DND-41 (cell line): ENCODE data around the gene PLGLB1.
"Not testable (repeated sequence)": the region's sequence is repeated elsewhere in the genome, so short reads cannot be mapped to it uniquely, and the experiment has no call there.

ENCODE experiments used
- ATAC-seq: fragments of 200-7000 bp; cut with Tn5 transposase; 3 replicates; pipeline ENCODE4 v1.9.1; 2021; ENCODE audit warnings: low read depth; ENCODE audit not compliant: insufficient read depth
- DNase-seq: peaks from one replicate; pipeline ENCODE4 v3.0.0-alpha.2; 2020
- H2AFZ ChIP-seq: 2 replicates; pipeline ENCODE4 v1.6.0; 2012; ENCODE audit warnings: low read depth, low read length
- H3K27ac ChIP-seq: 2 replicates; pipeline ENCODE4 v1.5.1; 2012; ENCODE audit warnings: low read length, inconsistent platforms
- H3K27me3 ChIP-seq: fragments of 200-600 bp; sonication (generic); 2 replicates; pipeline ENCODE4 v1.6.0; 2012; ENCODE audit warnings: low read length, mild to moderate bottlenecking, inconsistent platforms; ENCODE audit not compliant: insufficient read depth, poor library complexity
- H3K36me3 ChIP-seq: 2 replicates; pipeline ENCODE4 v1.5.1; 2012; ENCODE audit warnings: low read length, inconsistent platforms; ENCODE audit not compliant: insufficient read depth
- H3K4me1 ChIP-seq: 2 replicates; pipeline ENCODE4 v1.5.1; 2012; ENCODE audit warnings: mild to moderate bottlenecking, low read length; ENCODE audit not compliant: insufficient read depth
- H3K4me2 ChIP-seq: 2 replicates; pipeline ENCODE4 v1.6.0; 2012; ENCODE audit warnings: mild to moderate bottlenecking, moderate library complexity, low read length, inconsistent platforms; ENCODE audit not compliant: insufficient read depth
- H3K4me3 ChIP-seq, 2 experiments: fragments of 200-600 bp in 1 of 2; shearing (Covaris generic) in 1 of 2; 2 replicates each; pipeline ENCODE4 v1.5.1; 2012 to 2016; ENCODE audit warnings: inconsistent platforms in 2 of 2, low read length in 2 of 2, mild to moderate bottlenecking in 2 of 2, low read depth in 1 of 2, moderate library complexity in 1 of 2
- H3K79me2 ChIP-seq: 2 replicates; pipeline ENCODE4 v1.6.0; 2012; ENCODE audit warnings: low read length, inconsistent platforms; ENCODE audit not compliant: insufficient read depth
- H3K9ac ChIP-seq: 2 replicates; pipeline ENCODE4 v1.6.0; 2012; ENCODE audit warnings: low read depth, mild to moderate bottlenecking, inconsistent platforms, low read length, moderate library complexity
- H3K9me3 ChIP-seq: 2 replicates; pipeline ENCODE4 v1.5.1; 2012; ENCODE audit warnings: low read length, moderate library complexity, mild to moderate bottlenecking, inconsistent platforms; ENCODE audit not compliant: insufficient read depth, severe bottlenecking
- H4K20me1 ChIP-seq: 2 replicates; pipeline ENCODE4 v1.6.0; 2012; ENCODE audit warnings: low read length; ENCODE audit not compliant: insufficient read depth
- CTCF ChIP-seq: IDR thresholded peaks from 2 replicates; pipeline ENCODE4 v1.5.1; 2012; ENCODE audit warnings: borderline replicate concordance, low read length, moderate library complexity, mild to moderate bottlenecking; ENCODE audit not compliant: poor library complexity, severe bottlenecking; ENCODE audit errors: extremely low read depth

PLGLB1 gene

GRCh38 chr2:87041321-87041978 lies 19.8 kb upstream of the PLGLB1 start:
- not testable (repeated sequence) for H2AFZ ChIP-seq, H3K4me2 ChIP-seq, H3K9ac ChIP-seq, H3K9me3 ChIP-seq, H3K27ac ChIP-seq, H4K20me1 ChIP-seq, H3K79me2 ChIP-seq, H3K4me3 ChIP-seq, H3K4me1 ChIP-seq, H3K27me3 ChIP-seq, H3K36me3 ChIP-seq
- DNase-seq, result peak; percentile 36
- peak; percentile 30 for TF ChIP-seq CTCF
- ATAC-seq, result peak; percentile 88

- H4K20me1 ChIP-seq, H3K4me2 ChIP-seq, H3K79me2 ChIP-seq, H3K9ac ChIP-seq, H3K27me3 ChIP-seq, ATAC-seq, H3K4me1 ChIP-seq, H3K27ac ChIP-seq, H2AFZ ChIP-seq, H3K4me3 ChIP-seq, H3K9me3 ChIP-seq, DNase-seq, H3K36me3 ChIP-seq: not testable (repeated sequence)
Observed at GRCh38 chr2:87028607-87029006, 7.0 kb upstream of the PLGLB1 start.

- not testable (repeated sequence) for H3K27me3 ChIP-seq, H3K36me3 ChIP-seq, H3K9me3 ChIP-seq, H4K20me1 ChIP-seq, H2AFZ ChIP-seq, H3K9ac ChIP-seq, H3K4me3 ChIP-seq, ATAC-seq, H3K79me2 ChIP-seq, H3K27ac ChIP-seq, H3K4me1 ChIP-seq, DNase-seq, H3K4me2 ChIP-seq
Observed at GRCh38 chr2:87026816-87027215, 5.2 kb upstream of the PLGLB1 start.

GRCh38 chr2:87025927-87026326 lies 4.3 kb upstream of the PLGLB1 start:
- not testable (repeated sequence) for H3K4me3 ChIP-seq, H3K4me1 ChIP-seq, H3K27ac ChIP-seq, H3K27me3 ChIP-seq, H3K79me2 ChIP-seq, H3K9ac ChIP-seq, H4K20me1 ChIP-seq, H3K9me3 ChIP-seq, H2AFZ ChIP-seq, DNase-seq, H3K4me2 ChIP-seq, H3K36me3 ChIP-seq
- peak; percentile 67 for ATAC-seq

GRCh38 chr2:87023988-87024615 lies 2.5 kb upstream of the PLGLB1 start:
- H3K9me3 ChIP-seq, H3K27ac ChIP-seq, DNase-seq, H3K4me2 ChIP-seq, H3K4me3 ChIP-seq, H3K36me3 ChIP-seq, ATAC-seq, H4K20me1 ChIP-seq, H3K4me1 ChIP-seq, H3K9ac ChIP-seq, H3K79me2 ChIP-seq, H2AFZ ChIP-seq, H3K27me3 ChIP-seq: not testable (repeated sequence)

- H3K79me2 ChIP-seq, H3K27ac ChIP-seq, ATAC-seq, H3K9me3 ChIP-seq, H4K20me1 ChIP-seq, H3K9ac ChIP-seq, H3K27me3 ChIP-seq, H3K4me2 ChIP-seq, DNase-seq, H3K4me3 ChIP-seq, H3K36me3 ChIP-seq, H3K4me1 ChIP-seq, H2AFZ ChIP-seq: not testable (repeated sequence)
Observed at GRCh38 chr2:87021043-87021442, 601 bp downstream of the PLGLB1 start.

GRCh38 chr2:87019053-87019452 lies 2.6 kb downstream of the PLGLB1 start:
- not testable (repeated sequence) for H3K4me3 ChIP-seq

More at GRCh38 chr2:87019053-87019452, 2.6 kb downstream of the PLGLB1 start:
- not testable (repeated sequence) for H2AFZ ChIP-seq, DNase-seq, ATAC-seq, H4K20me1 ChIP-seq, H3K27me3 ChIP-seq, H3K4me2 ChIP-seq, H3K4me1 ChIP-seq, H3K27ac ChIP-seq, H3K79me2 ChIP-seq, H3K9me3 ChIP-seq, H3K9ac ChIP-seq, H3K36me3 ChIP-seq
